HEK293T (cell line): ENCODE measurements around the gene PSMB7.

Experiments
- ARNT ChIP-seq: fragments of 450-650 bp; IDR thresholded peaks from 2 replicates; pipeline ENCODE4 v1.6.1; 2017; ENCODE audit warnings: mild to moderate bottlenecking
- BHLHE40 ChIP-seq: fragments of 450-650 bp; IDR thresholded peaks from 2 replicates; pipeline ENCODE4 v1.6.1; 2016; ENCODE audit warnings: mild to moderate bottlenecking, moderate library complexity, borderline replicate concordance
- ELF4 ChIP-seq: fragments of 450-650 bp; IDR thresholded peaks from 2 replicates; pipeline ENCODE4 v1.6.1; 2017; ENCODE audit warnings: antibody characterized with exemption
- FOXA1 ChIP-seq: fragments of 450-650 bp; IDR thresholded peaks from 2 replicates; pipeline ENCODE4 v1.6.1; 2016; ENCODE audit warnings: mild to moderate bottlenecking
- FOXK2 ChIP-seq: fragments of 450-650 bp; IDR thresholded peaks from 2 replicates; pipeline ENCODE4 v1.6.1; 2016; ENCODE audit warnings: mild to moderate bottlenecking
- FOXM1 ChIP-seq: fragments of 450-650 bp; IDR thresholded peaks from 2 replicates; pipeline ENCODE4 v1.6.1; 2017; ENCODE audit warnings: mild to moderate bottlenecking, borderline replicate concordance
- HDGF ChIP-seq: fragments of 450-650 bp; IDR thresholded peaks from 2 replicates; pipeline ENCODE4 v1.6.1; 2017; ENCODE audit warnings: antibody characterized with exemption, borderline replicate concordance
- LEF1 ChIP-seq: fragments of 450-650 bp; IDR thresholded peaks from 2 replicates; pipeline ENCODE4 v1.6.1; 2017; ENCODE audit warnings: mild to moderate bottlenecking, borderline replicate concordance
- NFRKB ChIP-seq: fragments of 450-650 bp; IDR thresholded peaks from 2 replicates; pipeline ENCODE4 v1.6.1; 2016; ENCODE audit warnings: mild to moderate bottlenecking, moderate library complexity
- PKNOX1 ChIP-seq: fragments of 450-650 bp; IDR thresholded peaks from 2 replicates; pipeline ENCODE4 v1.6.1; 2016
- SP1 ChIP-seq: fragments of 450-650 bp; IDR thresholded peaks from 2 replicates; pipeline ENCODE4 v1.6.1; 2017
- SUZ12 ChIP-seq: fragments of 450-650 bp; IDR thresholded peaks from 2 replicates; pipeline ENCODE4 v1.6.1; 2016; ENCODE audit warnings: mild to moderate bottlenecking
- TARDBP ChIP-seq: fragments of 450-650 bp; IDR thresholded peaks from 2 replicates; pipeline ENCODE4 v1.6.1; 2016
- ZNF384 ChIP-seq: fragments of 450-650 bp; IDR thresholded peaks from 2 replicates; pipeline ENCODE4 v1.6.1; 2016

- TF ChIP-seq SP1 = no peak
- TF ChIP-seq TARDBP = no peak
- TF ChIP-seq SUZ12 = no peak
- no peak for TF ChIP-seq ZNF384
- TF ChIP-seq FOXA1 = no peak
- TF ChIP-seq PKNOX1 = peak; percentile 54
- no peak for TF ChIP-seq BHLHE40
- peak; percentile 77 for TF ChIP-seq ELF4
- TF ChIP-seq HDGF = no peak
- 0 out of 2 replicates have a peak, but pooled peaks have one; percentile 31 for TF ChIP-seq ARNT
- no peak for TF ChIP-seq FOXK2
- TF ChIP-seq FOXM1 = peak; percentile 81
- peak; percentile 40; the same call in 1 of the 2 replicates for TF ChIP-seq NFRKB
- no peak for TF ChIP-seq LEF1
Observed at GRCh38 chr9:124415102-124415851, at the start of gene PSMB7.
